PFSK-1 (cell line): ENCODE data around the gene RNF183.

ENCODE experiments used
- FOXP2 ChIP-seq: optimal IDR thresholded peaks from 2 replicates; pipeline ENCODE3; 2011; ENCODE audit warnings: borderline replicate concordance, control low read depth, inconsistent platforms; ENCODE audit not compliant: insufficient read depth; ENCODE audit errors: extremely low read length, extremely low read depth
- POLR2AphosphoS5 ChIP-seq: IDR thresholded peaks from 2 replicates; pipeline ENCODE4 v1.6.1; 2012; ENCODE audit warnings: low read depth, mild to moderate bottlenecking, control low read depth, low read length, moderate library complexity
- REST ChIP-seq, 2 experiments: IDR thresholded peaks; 2 replicates each; pipeline versions ENCODE4 v1.6.1 to v1.8.0; 2011 to 2012; ENCODE audit warnings: low read depth in 2 of 2, low read length in 2 of 2, control low read depth in 1 of 2, inconsistent platforms in 1 of 2, mild to moderate bottlenecking in 1 of 2, moderate library complexity in 1 of 2; ENCODE audit not compliant: insufficient read depth in 1 of 2
- SIN3A ChIP-seq: IDR thresholded peaks from 2 replicates; pipeline ENCODE4 v1.6.1; 2012; ENCODE audit warnings: mild to moderate bottlenecking, low read length, moderate library complexity, borderline replicate concordance; ENCODE audit not compliant: insufficient read depth

- no peak for TF ChIP-seq POLR2AphosphoS5
- no peak for TF ChIP-seq SIN3A
- no peak for TF ChIP-seq REST (IDR thresholded peaks at IDR 0.05; ENCODE audit: insufficient read depth in 1 of 2, low read depth in 2 of 2, low read length in 2 of 2)
- no peak for TF ChIP-seq FOXP2
Measured at GRCh38 chr9:113310538-113310937, 7.4 kb upstream of the RNF183 start.
